H1 (cell line): ENCODE results near the gene BSPRY. TPM values are rescaled to one million over a fixed set of nuclear protein-coding genes. Genes with fewer than 3 reads are reported as not detected.

Experiments
- SP2 ChIP-seq: IDR thresholded peaks from 2 replicates; pipeline ENCODE4 v1.6.1; 2012; ENCODE audit warnings: mild to moderate bottlenecking, low read length, inconsistent platforms
- TAF7 ChIP-seq: optimal IDR thresholded peaks from 2 replicates; pipeline ENCODE3; 2011; ENCODE audit warnings: low read depth, mild to moderate bottlenecking, inconsistent platforms, low read length, moderate library complexity, borderline replicate concordance
- polyA plus RNA-seq, 7 experiments: library from polyadenylated mRNA; depleted of rRNA in 3 of 7; stranded (reverse) in 5 of 7; unstranded in 2 of 7; fragments of >200 nt in 5 of 7; fragments of 200-250 nt in 2 of 7; gene quantifications; 1 replicate in 5 of 7; 2 replicates in 1 of 7; 4 replicates in 1 of 7; pipeline versions ENCODE4 v1.2.1 to v1.2.3, GENCODE V29; 2011 to 2013; ENCODE audit warnings: missing spikeins in 2 of 7, mixed read lengths in 2 of 7
- total RNA-seq: library from RNA; stranded (reverse); fragmentation: NEBNext Ultra II Directional; extraction: Animal tissue kit (Norgen Biotek cat#: 25700); gene quantifications from 2 replicates; pipeline ENCODE4 v1.2.1, GENCODE V29; 2021
- TF ChIP-seq, protein P1 (sequence below): fragments of 300-600 bp; sonication (generic); IDR thresholded peaks from 2 replicates; pipeline ENCODE4 v1.7.1; 2012; ENCODE audit warnings: low read length, moderate library complexity, mild to moderate bottlenecking, inconsistent platforms; ENCODE audit not compliant: insufficient replicate concordance

Gene BSPRY
- total and polyA plus RNA-seq, 2 of the 8 experiments (the other 6 are each of a cell fraction or from before 2014, with no cell fraction given): 5.5 to 10.9 TPM

- TF ChIP-seq, protein P1, sequence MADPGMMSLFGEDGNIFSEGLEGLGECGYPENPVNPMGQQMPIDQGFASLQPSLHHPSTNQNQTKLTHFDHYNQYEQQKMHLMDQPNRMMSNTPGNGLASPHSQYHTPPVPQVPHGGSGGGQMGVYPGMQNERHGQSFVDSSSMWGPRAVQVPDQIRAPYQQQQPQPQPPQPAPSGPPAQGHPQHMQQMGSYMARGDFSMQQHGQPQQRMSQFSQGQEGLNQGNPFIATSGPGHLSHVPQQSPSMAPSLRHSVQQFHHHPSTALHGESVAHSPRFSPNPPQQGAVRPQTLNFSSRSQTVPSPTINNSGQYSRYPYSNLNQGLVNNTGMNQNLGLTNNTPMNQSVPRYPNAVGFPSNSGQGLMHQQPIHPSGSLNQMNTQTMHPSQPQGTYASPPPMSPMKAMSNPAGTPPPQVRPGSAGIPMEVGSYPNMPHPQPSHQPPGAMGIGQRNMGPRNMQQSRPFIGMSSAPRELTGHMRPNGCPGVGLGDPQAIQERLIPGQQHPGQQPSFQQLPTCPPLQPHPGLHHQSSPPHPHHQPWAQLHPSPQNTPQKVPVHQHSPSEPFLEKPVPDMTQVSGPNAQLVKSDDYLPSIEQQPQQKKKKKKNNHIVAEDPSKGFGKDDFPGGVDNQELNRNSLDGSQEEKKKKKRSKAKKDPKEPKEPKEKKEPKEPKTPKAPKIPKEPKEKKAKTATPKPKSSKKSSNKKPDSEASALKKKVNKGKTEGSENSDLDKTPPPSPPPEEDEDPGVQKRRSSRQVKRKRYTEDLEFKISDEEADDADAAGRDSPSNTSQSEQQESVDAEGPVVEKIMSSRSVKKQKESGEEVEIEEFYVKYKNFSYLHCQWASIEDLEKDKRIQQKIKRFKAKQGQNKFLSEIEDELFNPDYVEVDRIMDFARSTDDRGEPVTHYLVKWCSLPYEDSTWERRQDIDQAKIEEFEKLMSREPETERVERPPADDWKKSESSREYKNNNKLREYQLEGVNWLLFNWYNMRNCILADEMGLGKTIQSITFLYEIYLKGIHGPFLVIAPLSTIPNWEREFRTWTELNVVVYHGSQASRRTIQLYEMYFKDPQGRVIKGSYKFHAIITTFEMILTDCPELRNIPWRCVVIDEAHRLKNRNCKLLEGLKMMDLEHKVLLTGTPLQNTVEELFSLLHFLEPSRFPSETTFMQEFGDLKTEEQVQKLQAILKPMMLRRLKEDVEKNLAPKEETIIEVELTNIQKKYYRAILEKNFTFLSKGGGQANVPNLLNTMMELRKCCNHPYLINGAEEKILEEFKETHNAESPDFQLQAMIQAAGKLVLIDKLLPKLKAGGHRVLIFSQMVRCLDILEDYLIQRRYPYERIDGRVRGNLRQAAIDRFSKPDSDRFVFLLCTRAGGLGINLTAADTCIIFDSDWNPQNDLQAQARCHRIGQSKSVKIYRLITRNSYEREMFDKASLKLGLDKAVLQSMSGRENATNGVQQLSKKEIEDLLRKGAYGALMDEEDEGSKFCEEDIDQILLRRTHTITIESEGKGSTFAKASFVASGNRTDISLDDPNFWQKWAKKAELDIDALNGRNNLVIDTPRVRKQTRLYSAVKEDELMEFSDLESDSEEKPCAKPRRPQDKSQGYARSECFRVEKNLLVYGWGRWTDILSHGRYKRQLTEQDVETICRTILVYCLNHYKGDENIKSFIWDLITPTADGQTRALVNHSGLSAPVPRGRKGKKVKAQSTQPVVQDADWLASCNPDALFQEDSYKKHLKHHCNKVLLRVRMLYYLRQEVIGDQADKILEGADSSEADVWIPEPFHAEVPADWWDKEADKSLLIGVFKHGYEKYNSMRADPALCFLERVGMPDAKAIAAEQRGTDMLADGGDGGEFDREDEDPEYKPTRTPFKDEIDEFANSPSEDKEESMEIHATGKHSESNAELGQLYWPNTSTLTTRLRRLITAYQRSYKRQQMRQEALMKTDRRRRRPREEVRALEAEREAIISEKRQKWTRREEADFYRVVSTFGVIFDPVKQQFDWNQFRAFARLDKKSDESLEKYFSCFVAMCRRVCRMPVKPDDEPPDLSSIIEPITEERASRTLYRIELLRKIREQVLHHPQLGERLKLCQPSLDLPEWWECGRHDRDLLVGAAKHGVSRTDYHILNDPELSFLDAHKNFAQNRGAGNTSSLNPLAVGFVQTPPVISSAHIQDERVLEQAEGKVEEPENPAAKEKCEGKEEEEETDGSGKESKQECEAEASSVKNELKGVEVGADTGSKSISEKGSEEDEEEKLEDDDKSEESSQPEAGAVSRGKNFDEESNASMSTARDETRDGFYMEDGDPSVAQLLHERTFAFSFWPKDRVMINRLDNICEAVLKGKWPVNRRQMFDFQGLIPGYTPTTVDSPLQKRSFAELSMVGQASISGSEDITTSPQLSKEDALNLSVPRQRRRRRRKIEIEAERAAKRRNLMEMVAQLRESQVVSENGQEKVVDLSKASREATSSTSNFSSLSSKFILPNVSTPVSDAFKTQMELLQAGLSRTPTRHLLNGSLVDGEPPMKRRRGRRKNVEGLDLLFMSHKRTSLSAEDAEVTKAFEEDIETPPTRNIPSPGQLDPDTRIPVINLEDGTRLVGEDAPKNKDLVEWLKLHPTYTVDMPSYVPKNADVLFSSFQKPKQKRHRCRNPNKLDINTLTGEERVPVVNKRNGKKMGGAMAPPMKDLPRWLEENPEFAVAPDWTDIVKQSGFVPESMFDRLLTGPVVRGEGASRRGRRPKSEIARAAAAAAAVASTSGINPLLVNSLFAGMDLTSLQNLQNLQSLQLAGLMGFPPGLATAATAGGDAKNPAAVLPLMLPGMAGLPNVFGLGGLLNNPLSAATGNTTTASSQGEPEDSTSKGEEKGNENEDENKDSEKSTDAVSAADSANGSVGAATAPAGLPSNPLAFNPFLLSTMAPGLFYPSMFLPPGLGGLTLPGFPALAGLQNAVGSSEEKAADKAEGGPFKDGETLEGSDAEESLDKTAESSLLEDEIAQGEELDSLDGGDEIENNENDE: no peak
- TF ChIP-seq SP2: no peak
- no peak for TF ChIP-seq TAF7
Observed at GRCh38 chr9:113328045-113328782, 21.1 kb upstream of the BSPRY start (continued).
